Amniotic stem cell (primary cell): ENCODE results near the gene CCL2.
"Not testable (repeated sequence)": the region's sequence is repeated elsewhere in the genome, so short reads cannot be mapped to it uniquely, and the experiment has no call there.

Source experiments
- DNase-seq: peaks from one replicate; lab custom pipeline; 2025; lab: John Stamatoyannopoulos, UW

CCL2 gene

GRCh38 chr17:34254651-34255380 lies at the start of gene CCL2:
Gene CCL2 (plus strand): TSS chr17:34255285. CDS start chr17:34255350, 65 bp downstream.
- DNase-seq: no peak

DNA sequence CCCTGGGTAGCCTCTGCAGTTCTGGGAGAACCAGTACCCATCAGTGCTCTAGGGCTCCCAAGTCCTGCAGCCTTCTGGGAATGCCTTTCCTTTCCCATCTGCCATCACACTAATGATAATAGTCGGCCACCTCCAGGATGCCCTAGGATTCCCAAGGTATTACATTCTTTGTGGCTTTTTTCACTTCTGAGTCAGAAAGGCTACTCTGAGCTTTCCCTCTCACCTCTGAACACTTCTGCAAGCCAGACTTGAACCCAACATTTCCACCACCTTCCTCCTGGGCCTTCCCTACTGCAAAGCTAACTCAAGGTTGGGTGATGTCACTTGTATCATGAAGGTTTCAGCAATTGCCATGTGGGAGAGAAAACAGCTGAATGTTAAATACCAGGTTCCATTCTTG lies 49.7 kb upstream of the CCL2 start:
- DNase-seq: no peak

DNA sequence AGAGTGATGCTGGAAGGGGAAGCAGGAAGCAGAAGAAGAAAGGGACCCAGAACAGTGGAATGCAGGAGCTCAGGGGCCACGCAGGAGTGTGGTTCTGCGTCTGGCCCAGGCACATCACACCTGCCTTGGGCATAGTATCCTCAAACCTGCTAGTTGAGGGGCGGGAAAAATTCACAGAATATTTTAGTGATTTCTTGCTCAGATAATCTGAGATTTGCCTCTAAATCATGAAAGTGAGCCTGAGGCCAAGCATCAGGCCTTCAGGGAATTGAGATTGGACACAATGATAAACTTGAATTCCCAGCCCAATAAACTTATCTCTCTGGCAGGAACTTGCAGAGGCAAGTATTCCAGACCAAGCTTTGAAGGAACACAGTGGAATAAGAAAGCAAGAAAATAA lies 48.5 kb upstream of the CCL2 start:
- no peak for DNase-seq

DNA sequence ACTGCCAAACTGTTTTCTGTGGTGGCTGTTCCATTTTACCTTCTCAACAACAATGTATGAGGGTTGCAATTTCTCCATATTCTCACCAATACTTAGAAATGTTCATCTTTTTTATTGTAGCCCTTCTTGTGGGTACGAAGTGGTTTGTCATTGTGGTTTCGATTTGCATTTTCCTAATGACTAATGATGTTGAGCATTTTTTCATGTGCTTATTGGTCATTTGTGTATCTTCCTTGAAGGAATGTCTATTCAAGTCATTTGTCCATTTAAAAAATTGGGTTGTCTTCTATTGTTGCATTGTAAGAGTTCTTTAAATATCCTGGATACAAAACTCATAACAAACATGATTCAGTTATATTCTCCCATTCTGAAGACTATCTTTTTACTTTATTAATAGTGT lies 47.5 kb upstream of the CCL2 start:
- no peak for DNase-seq

DNA sequence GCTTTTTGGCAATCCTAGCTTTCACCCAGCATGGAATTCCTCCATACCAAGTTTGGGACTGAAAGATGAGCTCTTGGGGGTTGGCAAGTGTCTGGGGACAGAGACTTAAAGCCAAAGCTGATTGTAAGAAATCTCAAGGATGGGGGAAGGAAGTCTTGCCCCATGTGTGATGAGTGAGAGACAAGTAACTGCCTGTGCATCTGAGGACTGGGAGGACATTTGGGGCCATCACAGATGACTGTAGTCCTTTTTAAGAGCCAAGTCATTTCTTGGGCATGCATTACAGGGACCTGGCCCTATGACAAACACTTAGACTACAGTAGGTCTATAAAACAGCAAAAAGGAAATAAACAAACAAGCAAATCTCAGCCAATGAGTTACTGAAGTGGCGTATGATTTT lies 36.3 kb upstream of the CCL2 start:
- DNase-seq: no peak

DNA sequence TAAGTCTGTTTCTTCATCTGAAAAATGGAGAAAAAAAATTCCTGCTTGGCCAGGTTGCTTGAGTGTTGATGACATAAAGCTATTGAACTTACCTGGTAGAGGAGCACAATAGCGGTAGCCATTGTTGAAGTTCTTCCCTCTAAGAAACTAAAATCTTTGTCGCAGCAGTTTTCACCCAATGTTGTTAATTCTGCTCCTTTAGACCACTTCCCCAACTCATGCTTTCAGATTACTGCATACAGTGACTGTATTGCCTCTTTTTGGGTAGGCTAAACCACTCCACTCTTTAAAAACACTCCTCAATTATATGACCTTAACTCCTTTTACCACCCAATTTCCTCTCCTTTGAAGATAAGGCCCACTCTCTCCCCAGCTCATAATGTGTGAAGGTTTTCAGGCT lies 35.7 kb upstream of the CCL2 start:
- DNase-seq: no peak

- no peak for DNase-seq
Measured at GRCh38 chr17:34220045-34220751, 34.9 kb upstream of the CCL2 start.

DNA sequence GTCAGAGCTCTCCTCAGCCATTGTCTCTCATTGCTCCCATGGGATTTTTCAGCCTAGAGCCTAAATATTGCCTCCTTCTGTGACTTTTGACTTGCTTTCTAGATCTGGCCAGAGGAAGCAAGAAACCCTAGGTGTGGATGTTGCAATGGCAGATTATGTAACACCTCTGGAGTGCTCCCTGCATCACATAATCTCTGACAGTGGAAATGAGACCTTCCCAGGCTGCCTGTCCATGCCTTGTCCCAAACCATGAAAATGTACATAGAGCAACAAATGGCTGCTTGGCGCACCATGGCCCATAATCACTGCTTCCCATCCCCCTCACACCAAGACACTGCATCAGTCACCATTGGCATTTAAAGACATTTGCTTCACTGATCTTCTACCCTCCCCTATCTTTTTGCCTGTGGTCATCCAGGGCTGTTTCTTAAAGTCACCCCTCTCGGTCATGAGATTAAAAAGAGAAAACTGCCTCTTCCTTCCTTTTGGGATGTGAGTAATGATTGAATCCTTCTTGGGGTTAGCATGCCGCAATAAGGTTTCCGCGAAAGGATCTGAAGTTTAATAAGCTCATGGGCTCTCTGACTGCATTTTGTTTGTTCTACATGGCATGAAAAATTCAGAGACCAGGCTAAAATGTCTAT lies 34.2 kb upstream of the CCL2 start:
- no peak for DNase-seq

DNA sequence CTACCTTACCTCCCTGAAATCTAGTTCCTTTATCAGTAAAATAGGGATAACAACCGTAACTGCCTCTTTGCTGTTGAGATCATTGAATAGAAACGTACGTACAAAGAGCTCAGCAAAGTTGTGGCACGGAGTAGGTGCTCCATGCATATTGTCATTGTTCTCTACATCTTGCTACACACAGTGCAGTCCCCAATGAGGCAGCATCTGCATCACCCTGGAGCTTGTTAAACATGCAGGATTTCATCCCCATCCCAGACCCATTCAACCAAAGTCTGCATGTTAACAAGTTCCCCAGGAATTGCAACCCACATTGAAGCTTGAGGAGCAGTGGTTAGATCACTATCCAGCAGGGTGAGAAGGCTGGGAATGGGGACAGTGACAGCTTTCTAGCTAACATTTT lies 33.7 kb upstream of the CCL2 start:
- DNase-seq: no peak

DNA sequence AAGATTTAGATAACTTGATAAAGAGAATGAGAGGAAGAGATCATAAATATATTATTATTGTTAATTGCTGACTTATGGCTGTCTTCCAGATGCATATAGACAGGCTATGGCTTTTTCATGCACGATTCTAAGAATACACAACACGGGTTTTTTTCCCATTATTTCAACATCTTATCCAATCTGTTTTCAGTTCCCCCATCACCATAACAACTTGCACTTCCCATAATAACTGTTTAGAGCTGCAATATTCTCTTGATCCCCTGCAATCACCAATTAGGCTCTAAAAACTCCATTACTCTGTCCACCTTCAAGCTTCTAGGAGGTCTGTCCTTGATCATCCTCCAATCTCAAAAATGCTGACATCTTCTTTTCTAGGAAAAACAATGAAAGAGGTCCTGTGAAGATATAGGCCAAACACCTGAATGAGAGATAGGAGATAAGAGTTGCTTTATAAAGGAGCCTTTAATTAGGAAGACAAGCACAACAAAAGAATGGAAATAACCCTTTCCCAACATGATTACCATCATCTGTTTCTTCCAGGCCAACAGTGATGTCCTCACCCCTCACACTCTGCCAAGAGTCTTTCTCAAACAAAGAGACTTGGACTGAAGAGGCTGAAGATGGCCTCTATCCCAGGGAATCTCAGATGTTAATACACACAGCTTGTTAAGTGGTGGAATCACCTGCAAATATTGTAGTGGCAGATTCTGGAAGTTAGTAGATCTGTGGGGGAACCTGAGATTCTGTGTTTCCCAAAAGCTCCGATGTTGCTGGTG lies 32.2 kb upstream of the CCL2 start:
- no peak for DNase-seq

DNA sequence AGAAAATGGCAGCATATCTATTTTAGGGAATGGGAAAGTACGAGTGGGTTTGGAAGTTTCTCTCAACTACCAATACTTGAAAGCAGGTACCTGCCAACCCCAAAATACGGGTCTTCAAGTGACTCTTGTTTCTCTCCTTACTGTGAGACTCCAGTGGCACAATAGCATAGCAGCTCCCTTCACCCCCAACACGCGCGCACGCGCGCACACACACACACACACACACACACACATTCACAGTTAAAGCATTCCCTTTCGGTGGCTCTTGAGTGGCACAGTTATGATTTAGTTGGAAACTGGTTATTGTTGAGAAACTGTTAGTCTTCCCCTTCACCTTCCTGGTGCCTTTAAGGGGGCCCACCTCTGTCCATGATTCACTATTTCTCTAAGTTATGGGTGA lies 30.0 kb upstream of the CCL2 start:
- DNase-seq: no peak

GRCh38 chr17:34226011-34226743 lies 28.9 kb upstream of the CCL2 start:
- no peak for DNase-seq

- no peak for DNase-seq
Measured at GRCh38 chr17:34226744-34227034, 28.4 kb upstream of the CCL2 start.

DNA sequence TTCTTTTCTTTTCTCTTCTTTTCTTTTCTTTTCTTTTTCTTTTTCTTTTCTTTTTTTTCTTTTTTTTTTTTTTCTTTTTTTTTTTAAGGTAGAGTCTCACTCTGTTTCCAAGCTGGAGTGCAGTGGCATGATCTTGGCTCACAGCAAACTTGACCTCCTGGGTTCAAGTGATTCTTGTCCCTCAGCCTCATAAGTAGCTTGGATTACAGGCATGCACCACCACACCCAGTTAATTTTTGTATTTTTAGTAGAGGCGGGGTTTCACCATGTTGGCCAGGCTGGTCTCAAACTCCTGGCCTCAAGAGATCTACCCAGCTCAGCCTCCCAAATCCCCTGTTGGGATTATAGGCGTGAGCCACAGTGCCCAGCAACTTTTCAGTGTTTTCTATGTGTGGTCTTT lies 27.8 kb upstream of the CCL2 start:
- DNase-seq: not testable (repeated sequence)

DNA sequence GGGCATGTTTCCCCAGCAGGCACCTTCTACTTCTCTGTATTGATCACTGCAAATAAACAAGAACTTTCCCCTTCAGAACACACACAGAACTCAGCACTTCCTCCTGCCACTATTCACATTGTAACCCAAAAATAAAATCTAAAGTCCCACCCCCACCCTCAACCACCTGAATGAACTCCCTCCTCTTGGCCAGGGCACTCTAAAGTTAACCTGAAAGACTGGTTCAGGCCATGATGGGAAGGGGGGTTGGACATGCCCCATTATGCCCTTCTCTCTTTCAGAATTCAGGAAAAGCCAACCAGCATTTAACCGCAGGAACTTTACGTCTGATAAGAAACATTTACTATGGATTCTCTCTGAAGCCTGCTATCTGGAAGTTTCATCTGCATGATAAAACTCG lies 27.4 kb upstream of the CCL2 start:
- no peak for DNase-seq

- DNase-seq: no peak
Measured at GRCh38 chr17:34228781-34229180, 26.3 kb upstream of the CCL2 start.

DNA sequence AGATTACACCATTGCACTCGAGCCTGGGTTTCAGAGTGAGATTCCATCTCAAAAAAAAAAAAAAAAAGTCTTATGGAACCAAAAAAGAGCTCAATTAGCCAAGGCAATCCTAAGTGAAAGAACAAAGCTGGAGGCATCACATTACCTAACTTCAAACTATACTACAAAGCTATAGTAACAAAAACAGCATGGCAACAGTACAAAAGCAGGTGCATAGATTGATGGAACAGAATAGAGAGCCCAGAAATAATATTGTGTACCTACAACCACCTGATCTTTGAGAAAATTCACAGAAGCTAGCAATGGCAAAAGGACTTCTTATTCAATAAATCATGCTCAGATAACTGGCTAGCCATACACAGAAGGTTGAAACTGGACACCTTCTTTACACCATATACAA lies 24.7 kb upstream of the CCL2 start:
- DNase-seq: no peak

GRCh38 chr17:34234616-34235015 lies 20.5 kb upstream of the CCL2 start:
- no peak for DNase-seq

GRCh38 chr17:34235389-34236028 lies 19.6 kb upstream of the CCL2 start:
- DNase-seq: no peak

DNA sequence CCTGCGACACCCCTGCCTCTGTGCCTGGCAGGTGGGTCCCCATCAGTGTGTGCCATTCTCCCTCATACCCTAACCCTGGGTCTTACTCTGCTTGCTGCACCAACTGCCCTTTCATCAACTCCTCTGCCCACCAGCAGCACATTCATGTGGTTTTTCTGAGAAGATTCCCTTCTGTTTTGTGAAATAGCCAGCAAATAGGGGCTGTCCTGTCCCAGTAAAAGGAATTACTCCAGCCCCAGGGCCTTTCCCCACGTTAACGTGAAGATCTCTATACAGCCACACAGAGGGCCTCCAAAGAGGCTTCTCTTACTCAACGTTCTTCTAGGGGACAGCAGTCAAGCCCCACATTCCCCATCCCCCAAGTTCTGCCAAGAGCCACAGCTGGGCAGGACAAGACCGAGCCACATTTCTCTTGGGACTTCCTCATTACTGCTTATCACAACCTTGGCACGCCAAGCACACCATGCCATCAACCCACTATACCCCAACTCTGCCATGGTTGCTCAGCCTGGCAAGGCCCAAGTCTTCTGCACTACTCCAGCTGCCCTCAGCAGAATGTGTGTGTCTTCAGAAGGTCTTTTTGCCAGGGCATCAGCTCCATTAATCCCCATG lies 18.7 kb upstream of the CCL2 start:
- DNase-seq: no peak

GRCh38 chr17:34237458-34237857 lies 17.6 kb upstream of the CCL2 start:
- no peak for DNase-seq
